ENCODE measurements around the gene CALHM3.

CALHM3 gene

GRCh38 chr10:103474077-103474476 lies 5.0 kb downstream of the CALHM3 start:
- no peak for DNase-seq (ENCODE audit: low read depth)

DNA sequence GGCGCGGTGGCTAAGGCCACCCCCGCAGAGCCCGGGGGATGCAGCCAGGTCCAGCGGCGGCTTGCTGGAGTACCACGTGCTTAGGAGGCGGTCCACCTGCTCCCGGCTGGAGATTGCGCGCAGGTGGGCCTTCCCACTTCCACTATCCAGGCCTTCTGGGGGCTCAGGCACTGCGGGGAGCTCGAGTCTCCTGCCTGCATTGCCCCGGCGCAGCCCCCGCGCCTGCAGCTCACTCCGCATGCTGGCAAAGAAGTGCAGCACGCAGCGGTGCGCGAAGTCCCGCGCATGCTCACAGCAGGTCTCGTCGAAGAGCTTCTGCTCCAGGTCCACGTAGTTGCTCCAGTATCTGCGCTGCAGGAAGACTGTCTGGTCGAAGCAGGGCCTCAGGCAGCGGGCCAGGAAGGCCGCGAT lies 5.8 kb downstream of the CALHM3 start:
- no peak for DNase-seq (ENCODE audit: low read depth)

DNA sequence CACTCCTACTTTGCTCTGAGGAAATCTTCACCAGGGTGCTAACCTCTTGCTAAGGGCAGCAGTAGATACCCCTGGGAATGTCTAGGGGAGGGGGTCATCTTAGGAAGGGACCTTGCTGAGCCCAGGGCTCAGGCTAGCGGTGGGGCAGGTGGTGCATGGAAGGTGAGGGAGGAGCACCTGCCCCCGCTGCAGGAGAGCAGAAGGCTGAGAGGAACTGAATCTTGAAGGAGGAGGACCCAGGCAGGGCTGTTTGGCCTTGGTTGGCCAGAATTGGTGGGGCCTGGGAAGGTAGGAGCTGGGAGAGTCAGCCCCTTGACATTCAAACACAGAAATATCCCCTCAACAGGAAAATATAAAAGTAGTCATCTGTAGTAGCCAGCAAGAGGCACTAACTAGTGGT lies 7.0 kb downstream of the CALHM3 start:
- DNase-seq (ENCODE audit: low read depth) = no peak

- DNase-seq (ENCODE audit: low read depth) = peak; percentile 62
These were observed 8.0 kb downstream of the CALHM3 start for GRCh38 chr10:103470761-103471653.

DNA sequence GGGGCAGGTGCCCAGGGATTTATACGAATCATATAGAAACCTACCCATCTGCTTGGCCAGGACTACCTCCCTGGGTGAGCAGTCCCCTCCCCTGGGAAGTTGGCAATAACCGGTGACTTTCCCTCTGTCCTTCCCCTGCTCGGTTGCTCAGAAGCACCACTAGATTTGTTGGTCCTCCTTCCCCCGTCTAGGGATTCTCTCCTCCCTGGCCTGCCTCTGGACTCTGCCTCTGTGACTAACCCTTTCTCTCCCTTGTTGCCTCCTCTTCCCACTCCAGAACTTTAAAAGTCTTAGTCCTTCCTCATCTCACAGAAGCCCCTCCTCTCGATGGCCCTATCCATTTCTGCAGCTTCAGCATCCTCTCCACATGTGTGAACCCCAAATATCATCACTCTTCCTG lies 9.8 kb downstream of the CALHM3 start:
- DNase-seq (ENCODE audit: low read depth) = no peak

DNA sequence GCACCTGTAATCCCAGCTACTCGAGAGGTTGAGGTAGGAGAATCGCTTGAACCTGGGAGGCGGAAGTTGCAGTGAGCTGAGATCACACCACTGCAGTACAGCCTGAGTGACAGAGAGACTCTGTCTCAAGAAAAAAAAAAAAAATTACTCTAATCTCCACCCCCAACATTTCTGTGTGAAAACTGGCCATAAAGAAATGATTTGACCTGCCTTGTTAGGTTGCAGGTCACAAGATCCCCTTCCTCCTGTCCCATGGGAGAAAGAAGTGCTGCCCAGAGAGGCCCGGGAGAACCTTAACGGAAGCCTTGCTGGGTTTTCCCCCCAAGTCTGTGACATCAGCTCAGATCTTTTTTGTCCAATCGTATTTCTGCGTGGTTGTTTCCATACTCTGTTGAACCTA lies 11.6 kb downstream of the CALHM3 start:
- DNase-seq (ENCODE audit: low read depth) = no peak

DNA sequence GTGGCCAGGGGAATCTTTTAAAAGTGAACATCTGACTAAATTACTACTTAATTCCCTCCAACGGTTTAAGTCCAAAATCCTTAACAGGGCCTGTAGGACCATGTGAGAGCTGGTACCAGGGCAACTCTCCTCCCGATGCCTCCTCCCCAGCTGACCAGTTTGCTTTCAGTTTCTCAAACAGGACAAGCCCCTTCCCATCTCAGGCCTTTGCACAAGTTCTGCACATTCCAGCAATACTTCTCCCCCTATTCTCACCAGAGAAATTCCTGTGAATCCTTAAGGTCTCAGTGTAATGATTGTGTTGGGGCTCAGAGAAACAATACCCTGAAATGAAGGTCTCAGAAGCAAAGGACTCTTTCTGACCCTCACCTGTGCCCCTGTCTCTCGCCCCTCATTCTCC lies 12.3 kb downstream of the CALHM3 start:
- DNase-seq (ENCODE audit: low read depth) = no peak

DNA sequence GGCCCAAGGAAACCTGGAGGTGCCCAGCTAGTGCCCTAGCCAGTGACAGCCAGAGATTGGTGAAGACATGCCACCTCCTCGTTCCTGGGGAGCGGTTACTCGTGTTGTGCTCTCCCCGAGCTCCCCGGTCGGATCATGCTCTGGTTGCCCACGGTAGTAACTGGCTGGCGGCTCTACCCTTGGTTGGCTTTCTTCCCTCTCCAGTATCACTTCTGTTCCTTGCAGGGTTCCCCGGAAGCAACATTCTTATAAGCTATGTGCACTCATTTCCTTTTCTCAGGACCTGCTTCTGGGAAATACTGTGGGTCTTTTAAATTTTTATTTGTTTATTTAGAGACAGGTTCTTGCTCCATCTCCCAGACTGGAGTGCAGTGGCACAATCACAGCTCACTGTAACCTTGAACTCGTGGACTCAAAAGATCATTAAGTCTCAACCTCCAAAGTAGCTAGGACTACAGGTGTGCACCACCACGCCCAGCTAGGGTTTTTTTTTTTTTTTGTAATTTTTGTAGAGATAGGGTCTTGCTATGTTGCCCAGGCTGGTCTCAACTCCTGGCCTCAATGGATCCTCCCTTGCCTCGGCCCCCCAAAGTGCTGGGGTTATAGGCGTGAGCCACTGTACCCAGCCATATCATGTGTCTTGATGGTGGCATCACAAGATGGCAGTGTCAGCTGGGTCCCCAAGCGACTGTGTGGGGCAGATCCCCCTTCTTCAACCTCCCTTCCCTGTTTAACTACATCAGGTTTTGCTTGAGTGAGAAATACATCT lies 13.4 kb downstream of the CALHM3 start:
- DNase-seq (ENCODE audit: low read depth) = no peak

- no peak for DNase-seq (ENCODE audit: low read depth)
These were observed 15.5 kb downstream of the CALHM3 start for GRCh38 chr10:103463499-103463898.

- no peak for DNase-seq (ENCODE audit: low read depth)
These were observed 19.4 kb downstream of the CALHM3 start for GRCh38 chr10:103459615-103460014.

- DNase-seq (ENCODE audit: low read depth) = no peak
These were observed 20.3 kb downstream of the CALHM3 start, which contains the start of gene CALHM1 for GRCh38 chr10:103458720-103459119. CALHM1 (minus strand) TSS chr10:103458900; CDS start chr10:103458751, 149 bp downstream.

DNA sequence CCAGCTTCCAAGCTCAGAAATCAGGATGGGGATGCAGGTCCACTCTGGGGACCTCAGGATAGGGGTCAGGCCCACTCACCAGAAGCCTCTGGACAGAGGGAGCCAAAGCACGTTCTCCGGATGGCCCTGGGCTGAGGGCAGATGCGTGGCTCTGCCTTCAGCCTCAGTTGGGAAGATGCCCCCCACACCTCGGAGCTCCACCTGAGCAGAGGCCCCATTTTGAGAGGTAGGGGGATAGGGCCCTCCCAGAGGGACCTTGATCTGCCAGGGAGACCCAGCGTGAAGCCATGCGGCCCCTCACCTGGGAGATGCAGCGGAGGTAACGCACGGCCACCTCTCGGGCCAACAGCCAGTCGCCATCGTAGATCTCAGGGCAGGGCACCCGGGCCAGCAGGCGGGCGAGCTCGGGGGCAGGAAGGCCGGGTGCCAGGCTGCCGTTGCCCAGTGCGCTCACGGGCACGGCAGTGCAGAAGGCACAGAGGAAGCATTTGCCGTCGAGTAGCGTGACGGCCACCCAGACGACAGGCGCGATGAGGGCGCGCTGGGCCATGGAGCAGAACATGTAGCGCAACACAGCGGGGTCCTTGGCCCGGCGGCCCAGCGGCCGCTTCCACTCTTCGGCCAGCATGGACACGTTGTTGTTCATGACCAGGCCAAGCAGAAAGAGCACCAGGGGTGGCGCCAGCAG lies 21.0 kb downstream of the CALHM3 start:
- no peak for DNase-seq (ENCODE audit: low read depth)

DNA sequence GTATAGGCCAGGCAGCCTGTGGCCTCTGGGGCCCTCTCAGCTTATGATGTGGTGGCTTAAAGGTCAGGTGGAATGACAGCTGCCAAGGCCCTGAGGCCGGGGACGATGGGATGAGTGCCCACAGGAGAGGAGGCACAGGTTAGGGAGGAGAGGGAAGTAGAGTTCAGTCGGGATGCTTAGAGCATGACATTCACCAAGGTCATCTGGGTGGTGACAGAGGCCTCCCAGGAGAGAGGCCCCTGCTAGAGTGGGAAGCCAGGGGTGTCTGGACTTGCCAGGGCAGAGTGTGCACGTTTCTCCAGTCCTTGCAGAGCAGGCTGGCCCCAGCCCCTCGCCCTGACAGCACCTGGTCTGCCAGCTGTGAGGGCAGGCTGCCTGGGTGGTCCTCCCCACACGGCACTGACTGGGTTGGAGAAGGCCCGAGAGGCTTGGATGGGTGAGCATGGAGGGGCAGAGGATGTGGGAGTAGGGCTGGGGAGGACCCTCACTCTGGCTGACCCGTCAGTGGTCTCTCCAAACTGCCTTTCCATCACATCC lies 21.8 kb downstream of the CALHM3 start:
- no peak for DNase-seq (ENCODE audit: low read depth)

DNA sequence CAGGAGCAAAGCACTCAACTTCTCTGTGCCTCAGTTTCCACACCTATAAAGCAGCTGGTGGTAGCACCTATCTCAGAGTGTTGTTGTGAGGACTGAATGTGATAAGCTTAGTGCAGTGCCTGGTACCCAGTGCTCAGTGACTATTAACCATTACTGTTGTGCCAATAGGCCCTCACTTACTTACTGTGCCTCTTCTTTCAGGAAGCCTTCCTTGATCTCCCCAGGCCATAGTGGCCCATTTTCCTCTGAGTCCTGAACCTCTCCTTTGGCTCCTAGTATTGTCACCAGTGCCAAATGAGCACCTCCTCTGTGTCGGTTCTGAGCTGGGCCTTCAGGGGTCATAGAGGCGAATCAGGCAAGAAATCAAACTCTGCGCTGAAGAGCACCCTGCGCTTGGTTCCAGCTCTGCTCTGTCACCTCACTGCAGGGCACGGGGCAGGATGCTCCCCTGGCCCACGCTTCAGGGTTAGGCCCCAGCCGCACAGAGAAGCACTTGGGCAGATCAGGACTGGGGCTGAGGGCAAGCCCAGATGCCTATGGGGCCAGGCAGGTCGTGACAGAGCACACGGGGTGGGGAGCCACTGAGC lies 22.9 kb downstream of the CALHM3 start:
- DNase-seq (ENCODE audit: low read depth) = no peak

DNA sequence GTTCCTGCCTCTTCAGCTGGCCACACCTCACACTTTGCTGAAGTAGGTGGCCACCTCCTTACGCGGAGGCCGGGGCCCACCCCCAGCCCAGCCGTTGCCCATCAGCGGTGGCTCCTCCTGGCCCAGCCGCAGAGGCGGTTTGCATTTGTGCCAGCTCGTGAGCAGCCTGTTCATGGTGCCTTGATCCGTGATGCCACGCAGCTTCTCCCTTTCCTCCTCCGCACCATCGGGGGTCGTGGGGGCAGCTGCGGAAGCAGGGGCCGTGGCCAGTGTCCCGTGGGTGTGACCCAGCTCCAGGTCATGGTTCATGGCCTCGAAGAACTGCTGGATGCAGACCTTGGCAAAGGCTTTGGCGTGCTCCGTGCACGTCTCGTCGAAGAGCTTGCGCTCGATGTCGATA lies 23.8 kb downstream of the CALHM3 start:
- DNase-seq (ENCODE audit: low read depth) = no peak

- no peak for DNase-seq (ENCODE audit: low read depth)
These were observed 25.0 kb downstream of the CALHM3 start for GRCh38 chr10:103454026-103454425.

DNA sequence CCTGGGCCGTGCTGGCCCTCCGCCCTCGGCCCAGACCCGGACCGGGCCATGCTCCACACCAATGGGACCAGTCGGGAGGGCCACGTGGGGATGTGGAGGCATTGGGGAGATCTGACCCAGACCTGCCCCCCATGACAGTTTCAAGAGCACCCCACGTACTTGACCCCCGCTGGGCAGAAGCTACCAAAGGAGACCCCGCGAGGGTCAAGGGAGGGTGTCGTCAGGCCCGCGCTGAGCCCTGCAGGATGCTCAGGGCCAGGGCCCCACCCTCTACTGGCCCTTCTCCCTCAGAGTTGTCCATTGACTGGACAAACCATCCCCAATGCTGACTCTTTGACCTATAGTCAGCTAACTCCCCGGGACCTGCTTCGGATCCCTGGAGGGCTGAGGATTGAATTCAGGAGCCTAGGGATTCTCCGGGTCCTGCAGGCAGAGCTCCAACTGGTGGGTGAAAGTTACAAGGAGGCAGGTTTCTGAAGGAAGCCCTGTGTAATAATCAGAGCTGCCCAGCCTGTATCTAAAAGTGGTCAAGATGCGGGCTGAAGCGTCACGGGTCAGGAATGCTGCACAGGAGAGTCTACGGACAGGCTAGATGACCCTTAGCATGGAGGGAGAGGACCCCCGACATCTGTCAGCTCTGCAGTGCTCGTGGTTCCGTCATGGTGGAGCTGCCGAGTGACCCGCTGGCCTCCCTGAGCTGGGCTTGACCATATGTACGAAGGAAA lies 26.4 kb downstream of the CALHM3 start:
- DNase-seq (ENCODE audit: low read depth) = no peak

GRCh38 chr10:103451831-103452505 lies 27.1 kb downstream of the CALHM3 start, which contains the start of gene CALHM2:
CALHM2 (minus strand) TSS chr10:103452370; CDS start chr10:103449941, 2,429 bp downstream.
- DNase-seq (ENCODE audit: low read depth) = peak; percentile 54

DNA sequence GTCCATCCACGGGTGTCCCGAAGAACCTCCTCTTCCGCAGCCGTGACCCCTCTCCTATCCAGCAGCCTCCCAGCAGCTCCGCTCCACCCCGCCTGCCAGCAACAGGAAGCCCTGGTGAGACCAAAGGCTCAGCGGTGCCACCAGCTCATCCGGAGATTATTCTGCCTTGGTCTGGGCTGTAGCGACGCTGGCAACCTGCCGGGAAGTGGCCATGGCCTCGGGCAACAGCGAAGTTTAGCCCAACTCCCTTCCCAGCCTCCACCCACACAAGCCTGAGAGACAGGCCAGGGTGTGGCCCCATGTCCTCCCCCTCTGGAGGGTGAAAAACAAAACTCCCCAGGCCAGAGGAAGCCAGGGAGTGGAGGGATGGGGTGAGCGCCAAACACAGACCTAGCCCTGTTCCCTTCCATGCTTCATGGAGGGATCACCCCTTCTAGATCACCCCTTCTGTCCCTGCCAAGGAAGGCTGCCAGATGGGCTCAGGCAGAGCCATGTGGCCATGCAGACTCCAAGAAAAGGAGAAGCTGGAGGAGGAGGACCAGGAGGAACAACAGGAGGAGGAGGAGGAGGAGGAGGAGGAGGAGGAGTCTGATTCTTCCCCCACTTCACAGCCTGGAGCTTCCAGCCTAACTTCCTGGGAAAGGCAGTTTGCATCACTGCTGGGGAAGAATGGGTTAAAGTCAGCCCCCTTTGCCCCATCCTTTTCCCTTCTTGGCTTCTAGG lies 27.8 kb downstream of the CALHM3 start:
- DNase-seq (ENCODE audit: low read depth) = peak; percentile 19

GRCh38 chr10:103450201-103450695 lies 28.8 kb downstream of the CALHM3 start:
- DNase-seq (ENCODE audit: low read depth) = no peak
